GM19043 (cell line): Measurements from ENCODE around the gene PCGF5.
"Not testable (repeated sequence)": the region's sequence is repeated elsewhere in the genome, so short reads cannot be mapped to it uniquely, and the experiment has no call there.

Source experiments
- ATAC-seq: cut with Tn5 transposase; IDR thresholded peaks from one replicate; pipeline ENCODE4 v1.9.1; 2021; ENCODE audit warnings: low read depth; ENCODE audit not compliant: unreplicated experiment

PCGF5 gene

DNA sequence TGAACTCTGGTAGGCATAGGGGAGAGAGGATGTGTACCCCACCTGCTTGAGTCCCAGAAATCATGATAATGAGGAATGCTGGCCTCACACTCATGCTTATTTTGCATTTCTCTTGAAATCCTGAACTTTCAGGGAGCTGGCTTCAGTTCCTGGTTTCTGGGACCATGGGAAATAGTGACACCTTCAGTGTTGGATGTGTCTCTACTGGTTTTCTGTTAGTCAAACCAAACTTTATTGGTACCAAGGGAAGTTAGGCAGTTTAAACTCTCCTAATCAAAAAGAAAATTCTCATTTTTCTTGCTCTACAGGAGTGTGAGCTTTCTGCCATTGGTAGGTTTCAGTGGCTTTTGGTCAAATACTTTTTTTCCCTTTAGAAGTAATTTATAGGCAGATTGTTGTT, 11.8 kb upstream of the PCGF5 start:
- ATAC-seq: no peak

DNA sequence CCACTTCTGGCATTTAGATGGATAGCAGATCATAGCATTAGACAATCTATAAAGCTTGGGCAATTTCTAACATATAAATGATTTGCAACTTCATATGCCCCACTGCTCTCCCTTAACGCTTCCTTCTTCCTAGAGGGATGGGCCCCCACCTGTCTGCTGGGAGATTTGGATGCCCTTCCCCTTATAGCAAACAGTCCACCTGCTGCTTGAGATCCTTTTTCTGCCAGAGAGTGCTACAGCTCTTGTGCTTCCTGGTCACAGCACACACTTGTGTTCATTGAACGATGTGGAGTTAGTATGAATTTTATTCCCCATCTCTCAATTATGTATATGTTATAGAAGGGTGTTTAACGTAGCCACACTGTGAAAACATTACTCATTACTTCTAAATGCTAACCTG, 10.4 kb upstream of the PCGF5 start:
- ATAC-seq: peak; percentile 8

DNA sequence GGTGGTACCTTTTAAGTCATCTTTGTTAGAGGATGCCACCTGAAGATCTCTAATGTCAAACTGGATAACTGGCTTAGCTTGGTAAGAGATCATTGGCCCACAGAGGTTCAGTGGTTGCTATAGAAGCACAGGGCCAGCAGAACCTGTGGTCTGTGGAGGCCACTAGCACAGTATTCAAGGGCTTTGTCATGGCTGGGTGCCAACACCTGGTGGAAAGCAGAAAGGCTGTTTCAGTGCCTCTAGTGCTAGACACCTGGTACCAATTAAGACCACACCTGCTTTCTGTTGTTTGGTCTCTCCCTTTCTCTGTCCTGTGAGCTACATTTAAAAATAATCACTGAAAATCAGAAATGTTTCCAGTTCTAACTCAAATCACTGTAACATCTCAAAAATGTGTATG, 10.0 kb upstream of the PCGF5 start:
- ATAC-seq: peak; percentile 80

DNA sequence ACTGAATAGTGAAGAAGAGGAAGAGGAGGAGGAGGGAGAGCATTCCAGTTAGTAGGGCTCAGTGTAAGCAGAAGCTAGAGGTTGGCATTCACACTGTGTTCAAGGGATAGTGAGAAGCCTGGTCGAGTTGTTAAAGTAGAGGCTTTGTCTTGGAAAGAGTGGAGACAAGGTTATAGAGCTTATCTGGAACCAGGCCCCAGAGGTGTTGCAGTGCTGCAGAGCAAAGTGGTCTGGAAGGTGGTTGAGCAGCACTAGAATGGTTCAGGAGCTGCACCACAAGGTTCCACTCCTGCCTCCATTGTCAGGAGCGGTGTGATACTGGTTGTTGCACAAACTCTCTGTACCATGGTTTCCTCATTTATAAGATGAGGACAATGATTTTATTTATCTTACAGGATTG, 8.8 kb upstream of the PCGF5 start:
- no peak for ATAC-seq

DNA sequence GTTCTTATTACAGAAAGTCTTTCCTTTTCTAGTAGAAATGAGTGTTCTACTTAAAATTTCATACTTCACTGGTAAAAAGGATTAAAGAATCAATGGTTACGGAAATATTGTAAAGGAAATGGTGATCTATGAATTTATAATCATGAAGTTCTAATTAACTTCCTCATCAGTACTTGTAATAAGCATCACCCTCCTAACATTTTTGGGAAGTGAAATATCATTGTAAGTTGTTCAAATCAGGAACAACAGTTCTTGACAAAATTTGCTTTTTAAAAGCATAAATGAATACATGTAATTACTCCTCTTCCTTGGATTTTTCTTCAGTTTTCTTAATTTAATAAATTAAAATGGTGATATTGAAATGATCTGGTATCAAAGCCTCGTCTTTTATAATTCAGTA, 5.6 kb upstream of the PCGF5 start:
- no peak for ATAC-seq

DNA sequence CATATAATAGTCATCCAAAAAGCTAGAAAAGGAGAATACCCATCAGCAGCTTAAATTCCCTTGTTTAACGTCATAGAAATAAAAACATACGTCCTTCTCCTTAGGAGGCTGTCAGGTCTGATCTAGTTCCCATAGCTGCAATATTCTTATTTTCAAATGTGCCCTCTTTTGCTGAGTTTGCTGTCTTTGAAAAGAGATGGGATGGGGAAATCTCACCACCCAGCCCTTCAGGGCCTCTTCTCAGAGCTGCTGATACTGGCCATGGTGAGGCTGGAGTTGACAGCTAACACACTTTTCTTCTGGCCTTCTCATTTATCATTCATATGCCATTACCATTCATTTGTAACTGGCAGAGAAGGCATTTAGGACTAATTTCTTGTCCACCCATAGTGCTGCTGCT, 5.1 kb upstream of the PCGF5 start:
- ATAC-seq: no peak

DNA sequence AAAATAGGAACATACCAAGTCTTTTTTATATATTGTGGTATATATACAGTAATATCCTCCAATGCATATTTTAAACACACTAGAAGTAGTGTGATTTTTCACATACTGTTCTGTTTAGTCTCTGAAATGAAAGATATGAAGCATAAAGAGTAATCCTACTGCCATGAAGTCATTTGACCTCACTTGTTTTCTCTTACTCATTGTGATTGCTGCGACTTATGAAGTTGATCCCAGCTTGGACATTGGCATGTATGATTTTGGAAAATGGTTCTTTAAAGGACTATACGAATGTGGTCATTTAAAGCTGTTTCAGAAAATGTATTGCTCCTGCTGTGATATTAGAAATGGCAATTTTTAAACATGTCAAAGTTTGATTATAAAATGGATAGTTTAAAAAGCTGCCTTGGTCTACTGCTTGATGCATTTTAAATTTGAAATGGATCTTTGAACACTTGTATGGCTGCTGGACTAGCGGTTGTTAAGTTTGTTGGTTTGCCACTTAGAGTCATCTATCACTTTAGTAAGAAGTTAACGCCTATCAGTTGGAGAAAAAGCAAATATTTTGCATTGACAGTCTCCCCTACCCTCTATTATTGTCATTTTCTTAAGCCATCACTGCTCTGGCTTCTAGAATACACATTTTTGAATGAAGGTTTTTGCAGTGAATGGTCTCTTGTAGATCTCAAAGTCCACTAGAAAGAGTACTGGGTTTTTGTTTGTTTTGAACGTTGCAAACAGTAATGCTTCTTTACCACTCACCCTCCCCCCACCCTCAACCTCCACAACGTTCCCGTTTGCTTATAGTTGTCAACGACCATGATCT, 881 bp upstream of the PCGF5 start:
- ATAC-seq: no peak

DNA sequence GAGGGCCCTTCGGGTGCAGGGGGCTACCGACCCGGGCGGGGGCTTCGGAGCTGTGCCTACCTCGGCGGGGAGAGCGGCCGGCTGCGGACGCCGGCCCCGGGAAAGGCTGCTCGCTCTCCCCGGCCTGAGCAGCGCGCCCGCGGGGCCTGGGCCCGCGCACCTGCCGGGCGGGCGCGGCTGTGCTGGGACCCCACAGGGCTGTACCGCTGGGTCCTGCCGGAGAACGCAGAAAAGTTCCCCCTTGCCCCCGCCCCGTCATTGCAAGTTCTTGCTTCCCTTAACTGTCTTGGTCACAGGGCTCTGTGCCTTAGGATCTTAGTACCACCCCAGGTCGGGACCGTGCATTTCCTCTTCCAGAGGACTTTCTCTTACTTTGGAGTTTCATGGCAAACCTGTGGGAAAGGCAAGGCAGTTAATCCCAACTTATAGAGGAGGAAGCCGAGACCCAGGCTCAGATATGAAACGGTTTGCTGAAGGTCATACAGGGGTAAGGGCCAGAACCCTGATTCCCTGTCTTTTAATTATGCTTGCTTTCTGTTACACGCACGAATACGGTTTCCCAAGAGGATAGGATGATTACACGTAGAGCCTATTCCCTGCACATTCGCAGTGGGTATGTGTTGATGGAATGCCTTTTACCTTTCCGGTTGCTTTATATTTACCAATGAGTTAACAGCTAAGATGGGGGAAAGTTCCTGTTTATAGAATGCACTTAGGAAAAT, 652 bp downstream of the PCGF5 start:
- peak; percentile 23 for ATAC-seq

DNA sequence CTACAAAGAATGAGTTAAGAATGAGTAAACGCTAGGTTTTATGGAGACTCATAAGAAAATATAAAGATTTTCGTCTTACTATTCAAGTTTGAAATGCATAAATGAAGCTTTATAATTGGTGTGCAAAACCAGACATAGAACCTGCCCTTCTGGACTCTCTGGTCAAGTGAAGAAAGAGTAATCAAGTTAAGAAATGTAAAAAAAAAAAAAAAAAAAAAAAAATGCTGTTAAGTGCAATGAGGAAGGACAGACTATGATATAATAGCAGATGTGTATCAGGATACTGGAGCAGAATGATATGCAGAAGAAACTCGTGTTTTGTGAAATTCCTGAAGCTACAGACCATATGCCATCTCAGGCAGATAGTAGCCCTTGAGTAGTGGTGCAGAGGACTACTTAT, 5.6 kb downstream of the PCGF5 start:
- ATAC-seq: no peak

DNA sequence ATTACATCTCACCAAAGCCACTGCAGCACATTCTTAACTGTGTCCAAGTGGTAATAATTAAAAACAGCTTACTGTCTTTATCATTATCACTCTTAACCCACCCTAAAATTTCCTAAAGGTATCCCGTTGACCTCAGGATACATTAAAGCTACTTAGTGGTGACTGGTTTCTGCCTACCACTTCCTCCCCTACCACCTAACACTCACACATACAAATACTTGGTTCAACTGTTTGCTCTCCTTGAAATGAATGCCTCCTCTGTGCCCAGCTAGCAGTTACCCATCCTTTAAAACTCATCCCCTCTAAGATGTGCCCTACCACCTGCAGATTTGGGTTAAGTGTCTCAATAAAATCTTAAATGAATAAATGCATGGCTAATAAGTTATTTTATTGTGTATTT, 7.1 kb downstream of the PCGF5 start:
- ATAC-seq: no peak

DNA sequence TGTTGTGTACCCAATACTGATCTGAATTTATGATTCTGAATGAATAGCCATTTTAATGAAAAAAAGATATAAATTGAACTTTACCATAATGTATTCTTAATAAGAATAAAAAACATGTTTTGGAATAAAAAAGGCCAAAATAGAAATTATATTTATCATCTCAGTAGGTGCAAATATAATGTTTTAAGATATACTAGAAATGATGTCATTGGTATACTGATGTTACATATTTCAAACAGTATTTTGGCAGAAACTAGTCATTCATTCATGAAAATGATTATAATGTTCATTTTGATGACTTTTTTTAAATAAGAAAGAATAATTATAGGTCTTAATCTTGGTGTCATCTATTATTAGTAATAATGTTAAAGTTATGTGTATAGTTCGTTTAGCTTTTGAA, 9.2 kb downstream of the PCGF5 start:
- ATAC-seq: no peak

DNA sequence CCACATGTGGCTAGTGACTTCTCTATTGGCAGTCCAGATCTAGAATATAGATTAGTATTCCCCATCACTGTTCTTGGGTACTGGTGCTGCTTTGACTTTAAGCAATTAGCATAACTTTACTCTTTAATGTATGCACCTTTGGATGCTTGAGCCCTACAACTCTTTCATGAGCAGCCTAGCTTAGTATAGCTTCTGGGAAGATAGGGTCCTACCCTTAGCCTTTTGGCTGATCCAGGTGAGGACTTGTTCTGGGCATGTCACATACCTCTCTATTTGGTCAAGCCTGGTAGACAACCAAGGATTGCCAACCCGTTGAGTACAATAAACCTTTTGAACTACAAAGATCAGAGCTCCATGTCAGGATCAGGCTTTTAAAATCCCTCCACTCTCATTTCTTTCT, 17.7 kb downstream of the PCGF5 start:
- no peak for ATAC-seq

DNA sequence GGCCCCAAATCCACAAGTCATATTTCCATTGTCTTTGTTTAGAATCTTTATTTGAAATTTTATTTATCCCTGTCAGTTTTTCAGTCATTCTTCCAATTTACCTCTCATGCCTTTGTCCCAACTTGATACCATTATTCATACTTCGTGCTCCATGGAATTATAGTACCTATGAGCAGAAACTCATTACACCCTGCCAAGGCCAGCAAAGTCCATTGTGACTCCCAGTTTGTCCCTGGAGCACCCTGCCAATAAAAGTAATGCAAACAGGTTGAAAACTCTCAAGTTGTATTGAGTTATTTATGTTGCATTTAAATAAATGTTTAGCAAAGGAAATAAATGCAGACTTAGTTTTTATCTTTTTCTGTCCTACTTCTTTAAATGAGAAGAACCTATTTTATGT, 19.3 kb downstream of the PCGF5 start:
- no peak for ATAC-seq

DNA sequence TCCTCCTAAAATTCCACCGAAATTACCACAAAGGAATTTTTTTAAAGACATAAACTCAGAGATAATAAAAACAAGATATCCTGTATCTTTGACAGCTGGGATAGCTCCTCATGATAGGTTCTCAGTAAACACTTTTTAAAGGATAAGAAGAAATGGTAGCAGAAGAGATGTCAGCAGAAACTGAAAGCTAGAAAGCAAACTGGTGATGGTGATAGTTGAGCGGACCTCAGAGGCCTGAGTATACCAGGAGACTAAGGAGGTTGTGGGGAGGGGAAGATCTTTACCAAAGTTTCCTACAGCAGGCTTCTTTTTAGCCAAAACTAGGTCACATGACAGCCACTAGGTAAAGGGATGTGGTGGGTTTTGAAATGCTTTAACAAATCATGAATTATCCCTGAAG, 22.5 kb downstream of the PCGF5 start:
- peak; percentile 50 for ATAC-seq

DNA sequence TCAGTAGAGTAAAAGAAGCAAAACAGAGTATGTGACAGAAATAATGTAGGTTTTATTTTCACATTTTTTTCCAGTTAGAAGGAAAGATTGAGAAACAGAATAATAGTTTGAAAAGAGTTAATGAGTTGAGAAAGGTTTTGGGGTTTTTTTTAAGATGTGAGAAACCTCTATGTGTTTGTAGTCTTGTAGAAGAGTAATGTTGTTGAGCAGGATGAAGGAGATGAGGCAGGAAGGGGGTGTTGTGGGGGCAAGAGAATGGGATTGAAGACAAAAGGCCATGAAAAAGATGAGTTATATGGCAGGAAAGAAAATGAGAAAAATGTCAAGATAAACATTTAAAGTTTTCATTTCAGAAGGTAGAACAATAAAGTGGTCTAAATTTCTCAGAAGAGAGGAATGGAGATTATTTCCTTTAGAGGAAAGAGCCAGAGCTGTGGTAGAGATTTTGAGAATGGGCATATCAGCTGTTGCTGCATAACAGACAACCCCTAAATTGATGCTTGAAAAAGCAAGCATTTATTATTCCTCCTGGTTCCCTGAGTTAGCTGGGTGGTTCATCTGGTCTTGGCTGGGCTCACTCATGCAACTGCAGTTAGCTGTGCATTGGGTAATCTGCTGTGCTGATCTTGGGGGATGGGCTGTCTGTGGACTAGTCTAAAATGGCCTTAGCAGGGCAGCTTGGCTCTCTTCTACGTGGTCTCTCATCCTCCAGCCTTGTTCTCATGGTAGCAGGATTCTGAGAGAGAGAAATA, 27.1 kb downstream of the PCGF5 start:
- no peak for ATAC-seq

DNA sequence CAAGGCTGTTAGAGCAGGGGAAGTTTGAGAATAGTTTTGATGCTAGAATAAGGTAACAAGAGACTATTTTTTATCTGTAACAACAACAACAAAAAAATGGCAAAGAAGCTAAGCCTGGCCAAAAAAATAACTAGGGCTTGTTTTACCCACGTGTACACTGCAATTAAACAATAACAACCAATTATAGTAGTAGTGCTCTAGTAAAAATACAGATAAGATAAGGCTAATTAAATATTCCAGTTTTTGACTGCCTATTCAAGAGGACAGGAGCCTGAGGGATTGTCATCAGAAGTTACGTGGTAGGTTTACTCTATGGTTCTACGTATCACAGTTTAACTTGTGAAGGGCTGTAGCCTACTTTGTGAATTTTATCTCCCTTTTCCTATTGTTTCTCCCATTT, 29.2 kb downstream of the PCGF5 start:
- no peak for ATAC-seq

DNA sequence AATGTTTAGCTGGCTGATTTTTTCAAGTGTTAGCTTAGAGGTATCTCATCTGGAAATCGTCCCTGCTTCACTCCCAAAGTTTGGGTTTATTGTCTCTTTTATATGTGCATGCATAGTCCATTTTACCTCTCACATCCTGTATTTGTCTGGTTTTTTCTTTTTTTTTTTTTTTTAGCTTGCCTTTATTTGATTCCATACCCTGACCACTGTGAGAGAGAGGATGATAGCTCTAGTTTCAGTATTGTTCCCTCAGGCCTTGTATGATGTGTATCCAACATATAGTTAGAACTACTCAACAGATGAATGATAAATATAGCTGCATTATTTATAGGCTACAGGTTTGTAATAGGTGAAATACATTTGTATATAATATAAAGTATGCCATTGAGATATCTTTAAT, 29.9 kb downstream of the PCGF5 start:
- no peak for ATAC-seq

DNA sequence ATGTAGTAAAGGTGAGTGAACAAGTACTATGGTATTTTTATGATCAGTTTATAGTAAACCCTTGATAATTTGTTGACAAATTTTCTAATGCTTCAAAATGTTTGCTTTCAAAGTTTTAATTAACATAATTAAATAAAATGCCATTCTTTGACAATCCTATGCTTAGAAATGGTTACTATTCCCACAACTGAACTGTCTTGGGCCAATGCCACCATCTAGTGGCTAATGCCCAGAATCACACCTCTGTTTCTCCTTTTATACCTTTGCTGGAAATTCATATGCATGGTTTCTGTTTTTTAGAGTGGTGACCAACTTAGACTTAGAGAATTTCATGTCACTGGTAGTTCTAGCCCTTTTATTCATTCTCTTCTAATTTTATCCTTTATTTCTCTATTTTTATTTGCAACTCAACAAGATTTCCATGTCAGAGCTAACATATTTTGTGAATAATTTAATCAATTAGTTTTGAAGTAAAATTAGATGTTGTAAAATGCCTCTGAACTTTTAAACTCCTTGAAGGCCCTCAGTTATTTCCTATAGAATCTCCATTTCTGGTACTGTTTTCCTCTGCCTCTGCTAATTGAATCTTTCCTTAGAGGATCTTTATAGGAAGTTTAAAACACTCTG, 31.1 kb downstream of the PCGF5 start:
- ATAC-seq: no peak

DNA sequence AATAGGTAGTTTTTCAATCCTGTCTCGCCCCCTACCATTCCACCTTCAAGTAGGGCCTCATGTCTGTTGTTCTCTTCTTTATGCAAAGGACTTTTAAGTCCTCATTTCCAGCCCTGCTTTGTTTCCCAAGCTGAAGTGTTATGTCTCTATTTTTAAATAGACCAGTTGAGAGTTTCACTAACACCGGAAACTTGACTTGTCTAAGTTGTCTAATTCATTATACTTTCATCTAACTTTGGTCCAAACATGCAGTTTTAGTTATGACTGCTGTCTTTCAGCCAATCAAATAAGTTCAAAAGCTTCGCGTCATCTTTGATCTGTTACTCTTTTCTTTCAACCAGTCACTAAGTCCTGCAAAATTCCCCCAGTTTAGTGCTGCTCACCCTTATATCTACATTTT, 32.8 kb downstream of the PCGF5 start:
- no peak for ATAC-seq

DNA sequence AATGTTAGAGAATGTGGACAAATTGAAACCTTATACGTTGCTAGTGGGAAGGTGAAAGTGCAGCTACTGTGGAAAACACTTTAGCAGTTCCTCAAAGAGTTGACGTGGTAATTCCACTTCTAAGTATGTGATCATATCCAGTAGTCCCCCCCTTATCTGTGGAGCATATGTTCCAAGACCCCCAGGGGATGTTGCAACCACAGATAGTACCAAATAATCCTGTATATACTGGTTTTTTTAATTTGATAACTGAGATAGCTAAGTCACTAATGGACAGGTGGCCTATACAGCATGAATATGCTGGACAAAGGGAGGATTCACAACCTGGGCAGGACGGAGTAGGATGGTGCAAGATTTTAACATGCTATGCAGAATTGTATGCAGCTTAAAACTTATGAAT, 36.8 kb downstream of the PCGF5 start:
- no peak for ATAC-seq

DNA sequence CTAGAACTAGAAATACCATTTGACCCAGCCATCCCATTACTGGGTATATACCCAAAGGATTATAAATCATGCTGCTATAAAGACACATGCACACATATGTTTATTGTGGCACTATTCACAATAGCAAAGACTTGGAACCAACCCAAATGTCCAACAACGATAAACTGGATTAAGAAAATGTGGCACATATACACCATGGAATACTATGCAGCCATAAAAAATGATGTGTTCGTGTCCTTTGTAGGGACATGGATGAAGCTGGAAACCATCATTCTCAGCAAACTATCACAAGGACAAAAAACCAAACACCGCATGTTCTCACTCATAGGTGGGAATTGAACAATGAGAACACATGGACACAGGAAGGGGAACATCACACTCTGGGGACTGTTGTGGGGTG, 40.0 kb downstream of the PCGF5 start:
- ATAC-seq: not testable (repeated sequence)
